PC-3 (cell line): ENCODE measurements around the gene CSPG4.
"Not testable (repeated sequence)": the region's sequence is repeated elsewhere in the genome, so short reads cannot be mapped to it uniquely, and the experiment has no call there.

Experiments
- EZH2phosphoT487 ChIP-seq: fragments of 300-600 bp; sonication (generic); IDR thresholded peaks from 2 replicates; pipeline ENCODE4 v1.6.1; 2018; ENCODE audit warnings: mild to moderate bottlenecking, antibody characterized with exemption, low read length, borderline replicate concordance
- TF ChIP-seq, protein P1 (sequence below): fragments of 300-600 bp; sonication (generic); conservative IDR thresholded peaks from 2 replicates; pipeline ENCODE4 v1.5.1; 2017; ENCODE audit warnings: antibody characterized with exemption, low read depth, mild to moderate bottlenecking, low read length

DNA sequence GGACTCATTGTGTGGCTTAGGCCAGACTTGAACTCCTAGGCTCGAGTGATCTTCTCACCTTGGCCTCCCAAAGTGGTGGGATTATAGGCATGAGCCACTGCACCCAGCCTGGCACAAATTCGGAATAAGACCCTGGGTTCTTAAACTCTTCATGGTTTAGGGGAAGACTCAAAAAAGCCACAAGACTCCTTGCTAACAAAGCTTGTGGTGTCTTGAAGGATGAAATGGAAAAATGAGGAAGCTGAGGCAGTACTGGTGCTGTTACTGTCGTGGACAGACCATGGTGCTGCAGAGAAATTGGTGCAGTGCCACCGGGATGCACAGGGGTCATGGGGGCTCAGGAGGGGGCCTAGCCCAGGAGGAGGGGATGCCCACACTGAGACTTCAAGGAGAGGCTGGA is 20.3 kb downstream of the CSPG4 start:
- not testable (repeated sequence) for TF ChIP-seq EZH2phosphoT487
- TF ChIP-seq, protein P1, sequence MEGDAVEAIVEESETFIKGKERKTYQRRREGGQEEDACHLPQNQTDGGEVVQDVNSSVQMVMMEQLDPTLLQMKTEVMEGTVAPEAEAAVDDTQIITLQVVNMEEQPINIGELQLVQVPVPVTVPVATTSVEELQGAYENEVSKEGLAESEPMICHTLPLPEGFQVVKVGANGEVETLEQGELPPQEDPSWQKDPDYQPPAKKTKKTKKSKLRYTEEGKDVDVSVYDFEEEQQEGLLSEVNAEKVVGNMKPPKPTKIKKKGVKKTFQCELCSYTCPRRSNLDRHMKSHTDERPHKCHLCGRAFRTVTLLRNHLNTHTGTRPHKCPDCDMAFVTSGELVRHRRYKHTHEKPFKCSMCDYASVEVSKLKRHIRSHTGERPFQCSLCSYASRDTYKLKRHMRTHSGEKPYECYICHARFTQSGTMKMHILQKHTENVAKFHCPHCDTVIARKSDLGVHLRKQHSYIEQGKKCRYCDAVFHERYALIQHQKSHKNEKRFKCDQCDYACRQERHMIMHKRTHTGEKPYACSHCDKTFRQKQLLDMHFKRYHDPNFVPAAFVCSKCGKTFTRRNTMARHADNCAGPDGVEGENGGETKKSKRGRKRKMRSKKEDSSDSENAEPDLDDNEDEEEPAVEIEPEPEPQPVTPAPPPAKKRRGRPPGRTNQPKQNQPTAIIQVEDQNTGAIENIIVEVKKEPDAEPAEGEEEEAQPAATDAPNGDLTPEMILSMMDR = not testable (repeated sequence)
